Stimulated activated naive CD4-positive, alpha-beta T cell treated with Interleukin-2 at 50 U/mL for 16 hours (primary cell): ENCODE data around the gene MAS1.
A peak's percentile ranks its signal among the peaks of the same experiment; 100 is the strongest.
"Not testable (repeated sequence)": the region's sequence is repeated elsewhere in the genome, so short reads cannot be mapped to it uniquely, and the experiment has no call there.

ENCODE experiments used
- DNase-seq: peaks from one replicate; lab custom pipeline; 2025; lab: John Stamatoyannopoulos, UW

The MAS1 gene

GRCh38 chr6:159916752-159917151 lies 26.0 kb downstream of the MAS1 start:
- no peak for DNase-seq

GRCh38 chr6:159919011-159919511 lies 28.3 kb downstream of the MAS1 start:
- no peak for DNase-seq

GRCh38 chr6:159919800-159920199 lies 29.0 kb downstream of the MAS1 start:
- DNase-seq = no peak

- not testable (repeated sequence) for DNase-seq
These were observed 33.4 kb downstream of the MAS1 start for GRCh38 chr6:159924150-159924549.

GRCh38 chr6:159926542-159927203 lies 35.9 kb downstream of the MAS1 start:
- DNase-seq = no peak

- DNase-seq = peak; percentile 59
These were observed 39.0 kb downstream of the MAS1 start for GRCh38 chr6:159929819-159930218.

GRCh38 chr6:159931112-159931511 lies 40.3 kb downstream of the MAS1 start:
- DNase-seq = peak; percentile 35

GRCh38 chr6:159931846-159932245 lies 41.1 kb downstream of the MAS1 start:
- DNase-seq = no peak

GRCh38 chr6:159933077-159933476 lies 42.3 kb downstream of the MAS1 start:
- no peak for DNase-seq

- DNase-seq = no peak
These were observed 43.4 kb downstream of the MAS1 start for GRCh38 chr6:159934181-159934580.

GRCh38 chr6:159935065-159935464 lies 44.3 kb downstream of the MAS1 start:
- no peak for DNase-seq

- DNase-seq = no peak
These were observed 44.8 kb downstream of the MAS1 start for GRCh38 chr6:159935633-159936032.

GRCh38 chr6:159939591-159940016 lies 48.8 kb downstream of the MAS1 start:
- DNase-seq = no peak
